A549 (cell line): ENCODE data around the gene BICC1.

Experiments
- POLR2A ChIP-seq: IDR thresholded peaks from 2 replicates; pipeline ENCODE4 v1.6.1; 2012; ENCODE audit warnings: mild to moderate bottlenecking, low read length
- SREBF2 ChIP-seq: fragments of 450-650 bp; IDR thresholded peaks from 2 replicates; pipeline ENCODE4 v1.6.1; 2014; ENCODE audit warnings: mild to moderate bottlenecking, moderate library complexity
- TF ChIP-seq, protein P1 (sequence below): fragments of >200 bp; sonication (Bioruptor Twin); formaldehyde crosslinking; IDR thresholded peaks from 3 replicates; pipeline ENCODE4 v1.5.1; 2016

DNA sequence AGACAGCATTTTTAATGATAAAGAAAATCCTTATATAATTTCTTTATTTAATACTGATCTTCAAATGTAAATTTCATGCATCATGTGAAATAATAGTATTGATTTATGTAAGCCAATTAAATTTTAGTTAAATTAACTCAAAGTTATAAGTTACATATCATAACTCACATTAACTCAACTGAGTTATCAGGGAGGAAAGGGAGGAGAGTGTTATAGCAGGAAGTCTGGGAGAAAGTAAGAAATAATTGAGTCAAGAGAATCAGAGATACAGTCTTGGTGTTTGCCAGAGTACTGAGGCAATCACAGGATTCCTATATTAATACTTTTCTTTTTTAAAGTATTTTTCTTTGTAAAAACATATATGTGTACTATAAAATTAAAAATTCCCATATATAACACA lies 4.0 kb downstream of the BICC1 start:
- TF ChIP-seq, protein P1, sequence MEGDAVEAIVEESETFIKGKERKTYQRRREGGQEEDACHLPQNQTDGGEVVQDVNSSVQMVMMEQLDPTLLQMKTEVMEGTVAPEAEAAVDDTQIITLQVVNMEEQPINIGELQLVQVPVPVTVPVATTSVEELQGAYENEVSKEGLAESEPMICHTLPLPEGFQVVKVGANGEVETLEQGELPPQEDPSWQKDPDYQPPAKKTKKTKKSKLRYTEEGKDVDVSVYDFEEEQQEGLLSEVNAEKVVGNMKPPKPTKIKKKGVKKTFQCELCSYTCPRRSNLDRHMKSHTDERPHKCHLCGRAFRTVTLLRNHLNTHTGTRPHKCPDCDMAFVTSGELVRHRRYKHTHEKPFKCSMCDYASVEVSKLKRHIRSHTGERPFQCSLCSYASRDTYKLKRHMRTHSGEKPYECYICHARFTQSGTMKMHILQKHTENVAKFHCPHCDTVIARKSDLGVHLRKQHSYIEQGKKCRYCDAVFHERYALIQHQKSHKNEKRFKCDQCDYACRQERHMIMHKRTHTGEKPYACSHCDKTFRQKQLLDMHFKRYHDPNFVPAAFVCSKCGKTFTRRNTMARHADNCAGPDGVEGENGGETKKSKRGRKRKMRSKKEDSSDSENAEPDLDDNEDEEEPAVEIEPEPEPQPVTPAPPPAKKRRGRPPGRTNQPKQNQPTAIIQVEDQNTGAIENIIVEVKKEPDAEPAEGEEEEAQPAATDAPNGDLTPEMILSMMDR: no peak
- no peak for TF ChIP-seq POLR2A
- TF ChIP-seq SREBF2: no peak
